GM19328 (cell line): ENCODE measurements around the gene ZNF195.
"Not testable (repeated sequence)": the region's sequence is repeated elsewhere in the genome, so short reads cannot be mapped to it uniquely, and the experiment has no call there.

ENCODE experiments used
- ATAC-seq: cut with Tn5 transposase; IDR thresholded peaks from one replicate; pipeline ENCODE4 v1.9.1; 2021; ENCODE audit warnings: mild to moderate bottlenecking, moderate library complexity; ENCODE audit not compliant: unreplicated experiment

Gene ZNF195

GRCh38 chr11:3356858-3357257, 22.1 kb downstream of the ZNF195 start:
- no peak for ATAC-seq

GRCh38 chr11:3353066-3353465, 25.9 kb downstream of the ZNF195 start:
- ATAC-seq = no peak

- ATAC-seq = no peak
These were observed 31.8 kb downstream of the ZNF195 start for GRCh38 chr11:3347127-3347526.

- ATAC-seq = no peak
These were observed 32.4 kb downstream of the ZNF195 start for GRCh38 chr11:3346587-3346986.

GRCh38 chr11:3345736-3346135, 33.2 kb downstream of the ZNF195 start:
- no peak for ATAC-seq

GRCh38 chr11:3344327-3345174, 34.4 kb downstream of the ZNF195 start:
- no peak for ATAC-seq

- no peak for ATAC-seq
These were observed 36.2 kb downstream of the ZNF195 start for GRCh38 chr11:3342709-3343108.

GRCh38 chr11:3341298-3341697, 37.6 kb downstream of the ZNF195 start:
- ATAC-seq = no peak

GRCh38 chr11:3340025-3340424, 38.9 kb downstream of the ZNF195 start:
- no peak for ATAC-seq

- ATAC-seq = no peak
These were observed 39.7 kb downstream of the ZNF195 start for GRCh38 chr11:3339340-3339624.

- ATAC-seq = no peak
These were observed 40.2 kb downstream of the ZNF195 start for GRCh38 chr11:3338569-3339339.

- ATAC-seq = not testable (repeated sequence)
These were observed 42.5 kb downstream of the ZNF195 start for GRCh38 chr11:3336420-3336819.

- not testable (repeated sequence) for ATAC-seq
These were observed 45.8 kb downstream of the ZNF195 start for GRCh38 chr11:3333157-3333556.

- not testable (repeated sequence) for ATAC-seq
These were observed 47.9 kb downstream of the ZNF195 start for GRCh38 chr11:3331078-3331477.

GRCh38 chr11:3330064-3330463, 48.9 kb downstream of the ZNF195 start:
- not testable (repeated sequence) for ATAC-seq

- ATAC-seq = not testable (repeated sequence)
These were observed 50.4 kb downstream of the ZNF195 start for GRCh38 chr11:3328503-3328902.

- not testable (repeated sequence) for ATAC-seq
These were observed 52.5 kb downstream of the ZNF195 start for GRCh38 chr11:3326450-3326849.

- not testable (repeated sequence) for ATAC-seq
These were observed 54.2 kb downstream of the ZNF195 start for GRCh38 chr11:3324724-3325123.
